B cell (primary cell): ENCODE measurements around the gene FBXL14. TPM values are rescaled to one million over a fixed set of nuclear protein-coding genes. Genes with fewer than 3 reads are reported as not detected.

ENCODE experiments used
- ATAC-seq: fragments of 200-7000 bp; cut with Tn5 transposase; one replicate; pipeline ENCODE4 v1.10.0; 2021; ENCODE audit warnings: low read depth, mild to moderate bottlenecking, moderate number of reproducible peaks, moderate library complexity
- CTCF ChIA-PET: fragments of 350-600 bp; sonication (Branson Sonifier 250); formaldehyde crosslinking; loops from one replicate; lab custom pipeline; 2021; ENCODE audit warnings: antibody characterized with exemption, inconsistent platforms; lab: Charles Lee
- POLR2A ChIA-PET: fragments of 350-600 bp; sonication (Branson Sonifier 250); formaldehyde crosslinking; loops from one replicate; lab custom pipeline; 2021; ENCODE audit warnings: antibody characterized with exemption; lab: Charles Lee
- DNase-seq: peaks from one replicate; pipeline ENCODE4 v3.0.0; 2013
- H2AFZ ChIP-seq: 2 replicates; pipeline ENCODE4 v1.6.1; 2012; ENCODE audit warnings: mild to moderate bottlenecking, low read depth, low read length; ENCODE audit not compliant: insufficient read depth, poor library complexity, severe bottlenecking
- H3K27ac ChIP-seq, 2 donors: 1 replicate in 1 of 2; 2 replicates in 1 of 2; pipeline ENCODE4 v1.5.1; 2012 to 2013; ENCODE audit warnings: low read length in 2 of 2, mild to moderate bottlenecking in 2 of 2, moderate library complexity in 1 of 2
- H3K27me3 ChIP-seq, 4 experiments: fragments of 200-600 bp in 1 of 4; sonication (generic) in 1 of 4; replicated peaks in 1 of 4; 1 replicate in 2 of 4; 2 replicates in 2 of 4; pipeline versions ENCODE4 v1.6.1 to v1.7.0; 2013 to 2016; ENCODE audit warnings: low read length in 3 of 4, mild to moderate bottlenecking in 2 of 4, mixed read lengths in 1 of 4, moderate library complexity in 1 of 4; ENCODE audit not compliant: insufficient read depth in 4 of 4, control insufficient read depth in 3 of 4; ENCODE audit errors: control extremely low read depth in 1 of 4
- H3K36me3 ChIP-seq, 2 experiments: replicated peaks in 1 of 2; 1 replicate in 1 of 2; 2 replicates in 1 of 2; pipeline versions ENCODE4 v1.6.1 to v1.7.1; 2013; ENCODE audit warnings: low read length in 1 of 2; ENCODE audit not compliant: insufficient read depth in 2 of 2, control insufficient read depth in 1 of 2; ENCODE audit errors: control extremely low read depth in 1 of 2, extremely low read depth in 1 of 2
- H3K4me1 ChIP-seq, 2 donors: fragments of 200-600 bp in 1 of 2; sonication (generic) in 1 of 2; 1 replicate in 1 of 2; 2 replicates in 1 of 2; pipeline versions ENCODE4 v1.5.1 to v1.6.1; 2013 to 2017; ENCODE audit warnings: low read length in 2 of 2; ENCODE audit not compliant: control insufficient read depth in 2 of 2, insufficient read depth in 2 of 2
- H3K4me2 ChIP-seq: replicated peaks from 2 replicates; pipeline ENCODE3; 2012; ENCODE audit warnings: mild to moderate bottlenecking, low read depth, low read length; ENCODE audit not compliant: poor library complexity, severe bottlenecking
- H3K4me3 ChIP-seq, 5 experiments: fragments of 200-600 bp in 1 of 5; sonication (generic) in 1 of 5; 1 replicate in 3 of 5; 2 replicates in 2 of 5; pipeline versions ENCODE4 v1.5.1 to v1.7.0; 2011 to 2016; ENCODE audit warnings: low read length in 4 of 5, mild to moderate bottlenecking in 4 of 5, low read depth in 2 of 5, control low read depth in 1 of 5, moderate library complexity in 1 of 5; ENCODE audit not compliant: insufficient read depth in 1 of 5; ENCODE audit errors: control extremely low read depth in 1 of 5, extremely low read depth in 1 of 5
- H3K79me2 ChIP-seq: fragments of 200-600 bp; sonication (generic); one replicate; pipeline ENCODE4 v1.6.0; 2016; ENCODE audit warnings: low read length; ENCODE audit not compliant: control insufficient read depth, insufficient read depth
- H3K9ac ChIP-seq: fragments of 200-600 bp; sonication (generic); 2 replicates; pipeline ENCODE4 v1.6.1; 2017; ENCODE audit warnings: mild to moderate bottlenecking, low read length, moderate library complexity
- H3K9me3 ChIP-seq, 3 donors: one replicate each; pipeline versions ENCODE4 v1.6.1 to v1.7.1; 2013; ENCODE audit warnings: low read length in 2 of 3; ENCODE audit not compliant: control insufficient read depth in 2 of 3, insufficient read depth in 1 of 3; ENCODE audit errors: control extremely low read depth in 1 of 3
- H4K20me1 ChIP-seq: 2 replicates; pipeline ENCODE4 v1.6.0; 2012; ENCODE audit warnings: mild to moderate bottlenecking, low read length; ENCODE audit not compliant: insufficient read depth, control insufficient read depth, poor library complexity, severe bottlenecking
- H3K27ac Mint-ChIP-seq: one replicate; pipeline ENCODE4 v1.8.0; 2021; ENCODE audit warnings: mixed read lengths
- H3K27me3 Mint-ChIP-seq: one replicate; pipeline ENCODE4 v1.8.0; 2021; ENCODE audit warnings: mixed read lengths
- H3K4me1 Mint-ChIP-seq: one replicate; pipeline ENCODE4 v1.8.0; 2021; ENCODE audit warnings: mixed read lengths
- H3K4me3 Mint-ChIP-seq: one replicate; pipeline ENCODE4 v1.8.0; 2021; ENCODE audit warnings: mixed read lengths
- H3K9me3 Mint-ChIP-seq: one replicate; pipeline ENCODE4 v1.8.0; 2022; ENCODE audit warnings: mixed read lengths; ENCODE audit not compliant: insufficient read depth
- CTCF ChIP-seq: fragments of 200-600 bp; IDR thresholded peaks from one replicate; pipeline ENCODE4 v1.8.0; 2022; ENCODE audit warnings: antibody characterized with exemption, mild to moderate bottlenecking
- EZH2 ChIP-seq: IDR thresholded peaks from 2 replicates; pipeline ENCODE4 v1.6.1; 2012; ENCODE audit warnings: borderline replicate concordance, low read depth, mild to moderate bottlenecking, moderate library complexity, low read length; ENCODE audit not compliant: insufficient read depth, poor library complexity, severe bottlenecking
- WGBS: methylation state at CpG from one replicate; pipeline ENCODE4 v1.1.5; 2013; ENCODE audit warnings: missing lambda C conversion rate; ENCODE audit not compliant: insufficient coverage; 5-methylcytosine and 5-hydroxymethylcytosine counted together
- intact Hi-C: fragments of 100-400 bp; cut with micrococcal nuclease; formaldehyde crosslinking; loops from one replicate; pipeline ENCODE4 v1.10.0; 2022
- polyA plus RNA-seq: library from polyadenylated mRNA; depleted of rRNA; stranded (reverse); fragments of >200 nt; gene quantifications from 2 replicates; pipeline ENCODE4 v1.2.3, GENCODE V29; 2012
- total RNA-seq, 2 donors: library from RNA; stranded (reverse); fragments of 120-200 nt in 1 of 2; gene quantifications; 1 replicate in 1 of 2; 2 replicates in 1 of 2; pipeline versions ENCODE4 v1.2.3 to v1.2.4, GENCODE V29; 2013 to 2022

FBXL14 gene
- total and polyA plus RNA-seq, 2 donors (not counting 1 experiment from before 2014, with no cell fraction given): 21.6 to 37.3 TPM

- WGBS: 92% methylated on average over 8 of the region's 8 CpGs
- no peak overlapping the region for H3K4me3 Mint-ChIP-seq
- H3K27ac ChIP-seq: no peak overlapping the region
- H3K27me3 Mint-ChIP-seq: peaks cover 44% of the 10 kb centered on the region
- ATAC-seq (no peak), DNase-seq (no peak)
- H3K27ac Mint-ChIP-seq: no peak overlapping the region
- ChIA-PET CTCF (no interaction called here), POLR2A (no interaction called here)
- peaks cover 0 to 26% (median 14%) of the 10 kb centered on the region in 4 experiments for H3K27me3 ChIP-seq
- no peaks in the 10 kb centered on the region for H3K9me3 Mint-ChIP-seq
- no peak overlapping the region for H3K4me3 ChIP-seq
- no peaks in the 10 kb centered on the region for H3K36me3 ChIP-seq
- peaks cover 0 to 6% of the 10 kb centered on the region in 2 donors for H3K4me1 ChIP-seq
- H3K9ac ChIP-seq: no peak overlapping the region
- H4K20me1 ChIP-seq: no peaks in the 10 kb centered on the region
- no peaks in the 10 kb centered on the region for H3K79me2 ChIP-seq
- intact Hi-C loops: no loop called here
- no peak overlapping the region for H3K4me2 ChIP-seq
- H3K4me1 Mint-ChIP-seq: peaks cover 12% of the 10 kb centered on the region
- TF ChIP-seq EZH2 (no peak), CTCF (no peak)
- H3K9me3 ChIP-seq: peaks cover 0 to 11% (median 0%) of the 10 kb centered on the region in 3 donors
- H2AFZ ChIP-seq: no peak overlapping the region
Observed at GRCh38 chr12:1523046-1523445, 71.3 kb downstream of the FBXL14 start.

GRCh38 chr12:1519642-1520041 lies 74.7 kb downstream of the FBXL14 start:
- Histone ChIP-seq H4K20me1 (no peaks in the 10 kb centered on the region), H3K4me3 (no peak overlapping the region), H3K4me1 (no peaks in the 10 kb centered on the region), H3K27ac (no peak overlapping the region), H3K9me3 (no peaks in the 10 kb centered on the region), H3K27me3 (peaks cover 0 to 15% (median 7%) of the 10 kb centered on the region in 4 experiments), H3K9ac (no peak overlapping the region), H2AFZ (no peak overlapping the region), H3K36me3 (no peaks in the 10 kb centered on the region), H3K4me2 (no peak overlapping the region), H3K79me2 (no peaks in the 10 kb centered on the region)
- intact Hi-C loops: no loop called here
- Mint-ChIP-seq H3K27ac (no peak overlapping the region), H3K4me1 (no peaks in the 10 kb centered on the region), H3K9me3 (peaks cover 4% of the 10 kb centered on the region), H3K4me3 (no peak overlapping the region), H3K27me3 (peaks cover 28% of the 10 kb centered on the region)
- WGBS: 100% methylated on average over 3 of the region's 5 CpGs
- ChIA-PET CTCF (no interaction called here), POLR2A (no interaction called here)
- TF ChIP-seq EZH2: no peak
- TF ChIP-seq CTCF: no peak
- ATAC-seq: no peak
- no peak for DNase-seq
